Skeletal muscle cell (primary cell): Measurements from ENCODE around the gene PPP1R27.

ENCODE experiments used
- DNase-seq: peaks from one replicate; pipeline ENCODE4 v3.0.0-alpha.2; 2010; ENCODE audit warnings: low read depth
- H3K4me3 ChIP-seq: 2 replicates; pipeline ENCODE4 v1.5.1; 2011; ENCODE audit warnings: low read depth, mild to moderate bottlenecking, control low read depth, low read length, moderate library complexity

PPP1R27 gene

GRCh38 chr17:81809556-81809998 lies 25.3 kb downstream of the PPP1R27 start:
- DNase-seq: no peak

GRCh38 chr17:81808778-81809555 lies 25.9 kb downstream of the PPP1R27 start:
- no peak overlapping the region for H3K4me3 ChIP-seq
- no peak for DNase-seq

More at GRCh38 chr17:81809556-81809998, 25.3 kb downstream of the PPP1R27 start:
- no peak overlapping the region for H3K4me3 ChIP-seq

DNA sequence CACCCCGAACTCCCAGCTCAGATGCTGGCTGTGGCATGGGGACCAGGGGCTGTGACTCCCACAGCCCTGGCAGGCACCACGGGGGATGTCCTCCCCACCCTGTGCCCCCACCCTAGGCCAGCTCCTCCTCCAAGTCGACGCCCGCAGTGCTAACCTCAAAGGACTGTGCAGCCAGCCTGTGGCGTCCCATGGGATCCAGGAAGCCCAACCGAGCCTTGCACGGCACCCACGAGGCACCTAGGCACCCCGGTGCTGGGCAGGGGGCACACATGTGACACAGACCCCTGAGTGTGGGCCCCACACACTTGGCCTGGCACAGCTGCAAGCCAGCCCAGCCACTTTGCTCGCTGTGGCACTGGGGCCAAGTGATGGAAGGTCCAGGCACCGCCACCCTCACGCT lies 27.0 kb downstream of the PPP1R27 start:
- H3K4me3 ChIP-seq: no peak overlapping the region
- no peak for DNase-seq

DNA sequence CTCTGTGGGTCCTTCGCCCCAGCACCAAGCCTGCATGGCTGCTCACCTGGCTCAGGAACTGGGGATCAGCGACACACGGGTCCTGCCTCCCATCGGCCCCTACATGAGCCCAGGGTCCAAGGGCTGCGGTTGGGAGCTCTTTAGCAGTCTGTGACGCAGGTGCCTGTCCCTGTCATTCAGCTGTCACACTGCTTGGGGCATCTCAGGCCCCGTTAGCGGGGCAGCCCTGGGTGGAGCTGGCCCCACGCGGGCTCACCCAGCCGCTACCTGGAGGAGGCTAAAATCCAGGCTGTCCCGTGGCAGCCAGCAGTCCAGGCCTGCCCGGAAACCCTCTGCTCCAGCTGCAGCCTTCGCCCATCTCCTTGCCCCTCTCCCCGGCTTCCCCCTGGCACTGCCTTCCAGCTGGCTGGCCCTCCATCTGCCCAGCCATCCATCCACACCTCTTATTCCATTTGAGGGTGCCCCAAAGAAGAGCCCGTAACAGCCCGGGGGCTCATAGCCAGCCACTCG lies 27.6 kb downstream of the PPP1R27 start:
- no peak for DNase-seq

GRCh38 chr17:81806461-81807209 lies 28.2 kb downstream of the PPP1R27 start:
- no peak overlapping the region for H3K4me3 ChIP-seq
- DNase-seq: no peak

More for the DNA sequence above, 27.6 kb downstream of the PPP1R27 start:
- no peak overlapping the region for H3K4me3 ChIP-seq

GRCh38 chr17:81805707-81806460 lies 29.0 kb downstream of the PPP1R27 start:
- DNase-seq: no peak
- no peak overlapping the region for H3K4me3 ChIP-seq

- no peak overlapping the region for H3K4me3 ChIP-seq
- no peak for DNase-seq
Measured at GRCh38 chr17:81804559-81805399, 30.1 kb downstream of the PPP1R27 start.

DNA sequence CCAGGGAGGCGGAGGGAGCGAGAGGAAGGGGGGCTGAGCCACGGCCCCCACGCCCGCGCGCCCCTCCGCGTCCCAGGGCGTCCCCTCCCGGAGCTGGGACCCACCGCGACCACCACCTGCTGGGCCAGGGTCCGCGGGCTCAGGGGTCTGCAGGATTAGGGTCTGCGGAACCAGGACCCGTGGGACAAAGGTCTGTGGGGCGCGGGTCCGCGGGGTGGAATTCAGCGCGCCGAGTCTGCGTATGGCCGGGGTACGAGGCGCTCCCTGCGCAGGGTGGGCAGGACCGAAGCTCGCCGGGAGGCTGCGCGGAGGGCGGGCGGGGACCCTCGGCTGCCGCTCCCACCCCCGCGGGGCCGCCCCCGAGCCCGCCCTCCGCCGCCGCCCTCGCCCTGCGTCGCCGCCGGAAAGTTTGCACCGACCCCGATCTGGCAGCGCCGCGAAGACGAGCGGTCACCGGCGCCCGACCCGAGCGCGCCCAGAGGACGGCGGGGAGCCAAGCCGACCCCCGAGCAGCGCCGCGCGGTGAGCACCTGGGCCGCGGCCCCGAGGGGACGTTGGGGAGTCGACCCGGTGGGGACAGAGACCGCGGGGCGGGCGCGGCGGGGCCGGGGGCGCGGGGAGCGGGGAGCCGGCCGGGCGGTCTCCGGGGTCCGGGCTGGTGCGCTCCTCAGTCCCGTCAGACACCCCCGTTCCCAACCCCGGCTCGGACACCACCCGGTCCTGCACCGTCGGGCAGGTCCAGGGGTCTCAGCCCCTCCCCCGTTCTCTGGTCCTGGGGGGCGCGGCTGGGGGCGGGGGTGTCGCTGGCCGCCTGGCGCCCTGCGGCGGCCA lies 30.9 kb downstream of the PPP1R27 start, which contains the start of gene GCGR:
TSS of gene GCGR (plus strand) at position 423 of the 831 bp plus-strand sequence. CDS start 4,869 bp downstream, outside the sequence.
- no peak for DNase-seq
- H3K4me3 ChIP-seq: no peak within 1 kb of the TSS

GRCh38 chr17:81802856-81803643 lies 31.8 kb downstream of the PPP1R27 start:
- H3K4me3 ChIP-seq: no peak overlapping the region
- DNase-seq: no peak

GRCh38 chr17:81802048-81802758 lies 32.6 kb downstream of the PPP1R27 start:
- no peak for DNase-seq
- no peak overlapping the region for H3K4me3 ChIP-seq

DNA sequence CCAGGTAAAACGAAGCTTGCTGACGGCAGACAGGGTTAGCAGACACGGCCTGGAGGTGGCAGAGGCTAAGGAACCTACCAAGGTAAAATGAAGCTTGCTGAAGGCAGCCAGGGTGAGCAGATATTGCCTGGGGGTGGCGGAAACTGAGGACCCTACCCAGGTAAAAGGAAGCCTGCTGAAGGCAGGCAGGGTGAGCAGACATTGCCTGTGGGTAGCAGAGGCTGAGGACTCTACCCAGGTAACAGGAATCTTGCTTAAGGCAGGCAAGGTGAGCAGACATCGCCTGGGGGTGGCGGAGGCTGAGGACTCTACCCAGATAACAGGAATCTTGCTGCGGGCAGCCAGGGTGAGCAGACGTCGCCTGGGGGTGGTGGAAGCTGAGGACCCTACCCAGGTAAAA lies 33.5 kb downstream of the PPP1R27 start:
- no peak for DNase-seq
- H3K4me3 ChIP-seq: no peak overlapping the region

- no peak overlapping the region for H3K4me3 ChIP-seq
- DNase-seq: no peak
Measured at GRCh38 chr17:81794509-81794908, 40.3 kb downstream of the PPP1R27 start.

DNA sequence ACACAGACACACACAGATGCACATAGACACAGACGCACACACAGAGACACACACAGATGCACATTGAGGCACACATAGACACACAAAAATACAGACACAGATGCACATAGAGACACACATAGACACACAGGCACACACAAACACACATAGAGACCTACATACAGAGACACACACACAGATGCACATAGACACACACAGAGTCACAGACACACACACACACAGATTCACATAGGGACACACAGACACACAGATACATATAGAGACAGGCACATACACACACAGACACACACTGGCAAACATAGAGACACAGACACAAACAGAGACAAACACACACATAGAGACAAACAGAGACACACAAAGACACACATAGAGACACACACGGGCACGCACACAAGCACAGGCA lies 40.8 kb downstream of the PPP1R27 start:
- no peak for DNase-seq

GRCh38 chr17:81792675-81793615 lies 41.9 kb downstream of the PPP1R27 start:
- DNase-seq: no peak
- H3K4me3 ChIP-seq: no peak overlapping the region

More for the DNA sequence above, 40.8 kb downstream of the PPP1R27 start:
- no peak overlapping the region for H3K4me3 ChIP-seq
